NCI-H146 treated with DMSO at 0.1 percent for 48 hours (cell line): ENCODE results near the gene HNRNPR.
"Not testable (repeated sequence)": the region's sequence is repeated elsewhere in the genome, so short reads cannot be mapped to it uniquely, and the experiment has no call there.

Source experiments
- DNase-seq: peaks from one replicate; lab custom pipeline; 2025; ENCODE audit not compliant: unreplicated experiment; lab: John Stamatoyannopoulos, UW

Gene HNRNPR

DNA sequence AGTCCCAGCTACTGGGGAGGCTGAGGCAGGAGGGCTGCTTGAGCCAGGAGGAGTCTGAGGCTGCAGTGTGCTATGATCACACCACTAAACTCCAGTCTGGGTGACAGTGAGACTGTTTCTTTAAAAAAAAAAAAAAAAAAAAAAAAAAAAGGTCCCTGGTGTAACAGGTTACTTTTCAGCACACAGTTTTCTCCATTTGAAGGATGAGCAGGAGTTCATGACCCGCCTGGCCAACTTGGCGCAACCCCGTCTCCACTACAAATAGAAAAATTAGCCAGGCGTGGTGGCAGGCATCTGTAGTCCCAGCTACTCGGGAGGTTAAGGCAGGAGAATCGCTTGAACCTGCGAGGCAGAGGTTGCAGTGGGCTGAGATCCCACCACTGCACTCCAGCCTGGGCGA is 12.4 kb downstream of the HNRNPR start:
- DNase-seq: no peak

DNA sequence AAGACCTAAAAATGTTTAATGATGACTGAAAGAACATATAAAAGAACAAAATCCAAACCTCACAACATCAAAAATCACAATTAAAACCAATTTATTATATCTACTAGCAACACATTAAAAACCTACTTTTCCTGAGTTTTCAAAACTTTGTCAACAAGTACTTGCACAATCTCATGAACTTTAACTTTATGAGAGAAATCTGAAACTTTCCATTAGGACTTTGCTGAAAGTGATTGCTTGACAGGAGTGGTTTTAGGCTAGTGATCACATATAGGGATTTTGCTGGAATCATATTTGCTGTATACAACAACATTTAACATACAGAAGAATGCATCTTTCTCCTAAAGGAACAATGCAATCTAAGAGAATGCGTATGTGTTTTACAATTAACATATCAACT is 13.2 kb downstream of the HNRNPR start:
- DNase-seq: no peak

- DNase-seq: no peak
Measured at GRCh38 chr1:23325393-23325792, 18.7 kb downstream of the HNRNPR start.

DNA sequence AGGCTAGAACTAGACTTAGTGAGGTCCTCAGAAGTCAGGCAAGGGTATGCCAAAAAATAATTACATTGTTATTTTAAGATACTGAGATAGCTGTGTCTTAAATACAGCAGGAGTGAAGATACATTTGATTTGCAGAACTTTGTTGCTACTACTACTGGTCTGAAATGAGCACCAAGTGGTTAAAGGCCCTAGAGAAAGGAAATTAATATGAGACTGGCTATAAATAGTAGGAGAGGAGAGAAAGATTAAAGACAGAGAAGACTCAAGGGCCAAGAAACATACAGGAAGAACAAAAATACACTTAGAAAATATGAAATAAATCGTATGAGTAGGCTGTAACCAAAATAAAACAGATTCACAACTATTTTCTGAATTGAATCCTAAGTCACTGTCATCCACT is 21.3 kb downstream of the HNRNPR start:
- no peak for DNase-seq

GRCh38 chr1:23310280-23310679 is 33.8 kb downstream of the HNRNPR start:
- not testable (repeated sequence) for DNase-seq

DNA sequence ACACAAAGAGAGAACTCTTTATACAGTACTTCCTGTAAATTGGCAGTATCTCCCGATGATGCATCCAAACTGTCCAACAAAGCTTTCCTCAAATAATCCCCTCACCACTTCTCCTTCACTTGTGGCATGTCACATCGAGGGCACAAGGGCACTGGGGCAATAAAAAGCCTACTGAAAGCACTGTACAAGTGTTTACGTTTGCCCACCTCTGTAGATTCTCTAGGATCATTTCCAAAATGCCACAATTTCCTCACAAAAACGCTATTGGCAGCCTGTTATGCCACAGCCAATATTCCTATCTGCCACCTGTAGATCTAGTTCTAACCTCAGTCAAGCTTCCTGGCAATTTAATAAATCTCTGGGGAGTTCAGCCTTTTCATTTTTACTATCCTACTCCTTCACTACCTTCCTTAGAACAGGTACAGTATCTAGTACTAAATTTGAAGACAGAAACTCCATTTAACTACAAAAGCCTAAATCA is 39.9 kb downstream of the HNRNPR start:
- DNase-seq: no peak

GRCh38 chr1:23303524-23303923 is 40.6 kb downstream of the HNRNPR start:
- no peak for DNase-seq

DNA sequence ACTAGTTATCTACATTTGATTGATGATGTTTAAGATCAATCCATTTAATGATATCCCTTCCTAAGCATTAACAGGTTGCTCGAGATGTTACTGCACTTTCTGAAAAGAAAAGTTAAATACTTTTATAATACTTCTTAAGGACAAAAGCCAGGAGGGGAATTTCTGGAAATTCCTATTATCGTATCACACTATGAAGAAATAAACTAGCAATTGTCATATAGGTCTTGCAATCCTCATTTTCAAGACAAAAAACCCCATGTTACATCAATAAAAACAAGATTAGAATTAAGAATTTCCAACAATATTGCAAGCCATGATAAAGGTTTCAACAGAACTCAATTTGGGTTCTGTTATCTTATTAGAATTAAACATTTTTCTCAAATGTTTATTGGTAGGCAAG is 47.2 kb downstream of the HNRNPR start:
- DNase-seq: no peak

GRCh38 chr1:23291706-23292105 is 52.4 kb downstream of the HNRNPR start:
- no peak for DNase-seq

- DNase-seq: no peak
Measured at GRCh38 chr1:23290836-23291565, 53.1 kb downstream of the HNRNPR start.

DNA sequence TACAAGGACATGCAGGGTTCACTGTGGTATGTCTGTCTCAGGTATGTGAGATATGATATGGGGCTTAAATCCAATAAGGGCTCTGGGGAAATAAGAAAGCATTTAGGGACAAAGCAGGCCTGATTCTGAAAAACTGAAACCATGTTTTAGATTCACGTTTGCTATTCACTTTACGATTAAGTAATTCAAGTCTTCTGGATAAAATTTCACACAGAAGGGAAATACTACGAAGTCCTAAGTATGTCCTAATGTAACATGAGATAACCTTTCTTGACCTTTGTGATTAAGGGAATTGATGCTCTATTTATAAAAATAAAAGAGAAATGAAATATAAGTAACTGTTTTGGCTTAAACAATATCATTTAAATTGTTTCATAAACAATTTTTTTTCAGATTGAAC is 55.4 kb downstream of the HNRNPR start:
- DNase-seq: no peak

DNA sequence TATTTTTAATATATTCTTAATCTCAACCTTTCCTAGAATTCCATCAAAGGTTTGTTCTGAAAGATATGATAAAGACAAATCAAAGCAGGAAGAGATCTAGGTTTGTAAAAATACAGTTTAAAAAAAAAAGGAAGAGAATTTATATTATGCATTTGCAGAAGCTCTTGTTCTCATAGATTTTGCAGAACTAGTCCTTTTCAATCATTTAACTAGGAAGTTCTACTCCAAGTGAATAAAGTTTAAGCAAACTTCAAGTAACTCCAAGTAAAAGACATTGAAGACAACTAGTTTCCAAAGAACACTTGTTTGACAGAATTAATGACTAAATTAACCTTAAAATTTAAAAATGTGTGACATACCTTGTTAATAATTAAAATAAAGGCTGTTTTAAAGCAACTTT is 55.9 kb downstream of the HNRNPR start:
- DNase-seq: no peak

DNA sequence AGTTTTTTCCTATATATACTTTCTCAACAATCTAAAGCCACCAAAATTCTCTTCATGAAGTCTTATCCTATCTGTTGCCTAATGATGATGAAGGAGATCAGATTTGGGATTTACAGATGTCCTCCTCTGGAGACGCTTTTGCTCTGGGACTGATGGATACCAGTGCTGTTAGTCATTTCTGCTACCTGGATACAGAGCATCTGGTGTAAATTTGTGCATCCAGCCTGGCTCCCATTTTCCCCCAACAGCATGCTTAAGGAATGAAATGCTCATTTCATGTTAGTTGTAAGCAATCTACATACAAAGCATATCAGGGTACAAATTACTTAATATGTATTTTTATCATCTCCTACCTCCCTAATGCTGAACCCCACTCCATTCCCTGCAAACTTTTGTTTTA is 57.7 kb downstream of the HNRNPR start:
- no peak for DNase-seq

- no peak for DNase-seq
Measured at GRCh38 chr1:23283667-23284602, 60.1 kb downstream of the HNRNPR start.

- no peak for DNase-seq
Measured at GRCh38 chr1:23282957-23283356, 61.1 kb downstream of the HNRNPR start.

DNA sequence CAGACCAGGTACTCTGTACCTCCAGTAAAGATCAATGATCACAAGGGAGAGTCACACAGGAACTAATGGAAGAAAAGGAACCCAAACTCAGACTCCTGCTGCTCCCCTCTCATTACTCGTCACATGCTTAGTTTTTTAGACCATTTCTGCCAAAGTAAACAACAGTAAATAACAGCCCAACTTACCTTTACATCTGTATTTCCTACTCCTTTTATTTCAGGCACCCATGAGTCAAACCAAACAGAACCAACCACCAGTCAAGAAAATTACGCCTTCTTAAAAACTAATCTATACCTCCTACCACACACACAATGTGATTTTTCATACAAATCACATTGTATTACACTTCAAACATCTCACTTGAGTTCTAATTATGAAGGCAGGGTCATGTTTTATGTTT is 65.4 kb downstream of the HNRNPR start:
- DNase-seq: peak; percentile 14

DNA sequence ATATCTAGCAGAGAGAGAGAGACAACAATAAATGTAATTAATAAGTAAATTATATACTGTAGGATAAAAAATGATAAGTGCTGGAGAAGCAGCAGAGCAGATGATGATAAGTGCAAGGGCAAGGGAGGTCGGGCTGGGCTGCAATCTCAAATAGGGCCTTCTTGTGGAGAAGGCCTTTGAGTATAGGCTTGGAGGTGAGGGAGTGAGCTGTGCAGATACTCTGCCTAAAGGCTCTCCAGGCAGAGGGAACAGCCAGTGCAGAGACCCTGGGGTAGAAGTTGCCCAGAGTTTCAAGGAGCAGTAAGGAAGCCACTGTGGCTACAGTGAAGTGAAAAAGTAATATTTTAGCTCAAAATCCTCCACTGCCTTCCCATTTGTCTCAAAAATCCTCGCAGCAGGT is 67.6 kb downstream of the HNRNPR start:
- no peak for DNase-seq

DNA sequence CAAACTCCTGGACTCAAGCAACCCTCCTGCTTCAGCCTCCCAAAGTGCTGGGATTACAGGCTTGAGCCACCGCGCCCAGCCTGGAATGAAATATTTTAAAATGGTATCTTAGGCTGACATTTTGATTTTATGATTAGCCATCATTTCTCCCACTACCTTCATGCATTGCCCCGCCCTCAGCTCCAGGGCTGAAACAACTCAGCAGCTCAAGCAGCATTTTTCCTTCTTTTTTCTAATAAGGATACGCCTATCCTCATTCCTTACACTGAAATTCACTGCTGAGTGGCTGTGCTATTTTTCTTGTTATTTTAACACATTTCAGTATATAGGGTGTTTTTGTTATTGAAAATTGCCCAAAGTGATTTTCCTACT is 70.0 kb downstream of the HNRNPR start:
- DNase-seq: no peak

DNA sequence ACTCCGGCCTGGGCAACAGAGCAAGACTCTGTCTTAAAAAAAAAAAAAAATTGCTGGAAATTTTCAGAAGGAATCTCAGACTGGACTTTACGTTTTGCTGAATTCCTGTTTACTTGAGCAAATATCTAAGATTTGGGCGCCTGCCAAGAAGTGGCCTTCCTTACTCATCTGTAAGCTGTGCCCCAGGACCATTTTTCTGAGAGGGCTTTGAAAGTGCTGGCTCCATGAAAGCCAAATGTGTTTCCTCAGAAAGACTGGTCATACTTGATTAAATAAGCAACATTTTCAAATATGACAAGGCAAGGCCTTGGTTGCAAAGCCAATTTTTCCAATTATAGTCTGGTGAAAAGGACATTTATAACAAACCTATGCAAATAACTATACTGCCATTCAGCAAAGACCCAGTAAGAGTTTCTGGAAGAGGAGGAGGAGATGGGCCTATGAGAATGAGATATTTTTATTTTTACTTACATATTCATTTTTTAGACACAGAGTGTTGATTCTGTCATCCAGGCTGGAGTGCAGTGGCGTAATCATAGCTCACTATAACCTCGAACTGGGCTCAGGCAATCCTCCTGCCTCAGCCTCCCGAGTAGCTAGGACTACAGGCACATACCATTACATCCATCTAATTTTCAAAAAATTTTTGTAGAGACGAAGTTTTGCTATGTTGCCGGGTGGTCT is 70.5 kb downstream of the HNRNPR start:
- no peak for DNase-seq

- DNase-seq: no peak
Measured at GRCh38 chr1:23263380-23263887, 80.7 kb downstream of the HNRNPR start.

DNA sequence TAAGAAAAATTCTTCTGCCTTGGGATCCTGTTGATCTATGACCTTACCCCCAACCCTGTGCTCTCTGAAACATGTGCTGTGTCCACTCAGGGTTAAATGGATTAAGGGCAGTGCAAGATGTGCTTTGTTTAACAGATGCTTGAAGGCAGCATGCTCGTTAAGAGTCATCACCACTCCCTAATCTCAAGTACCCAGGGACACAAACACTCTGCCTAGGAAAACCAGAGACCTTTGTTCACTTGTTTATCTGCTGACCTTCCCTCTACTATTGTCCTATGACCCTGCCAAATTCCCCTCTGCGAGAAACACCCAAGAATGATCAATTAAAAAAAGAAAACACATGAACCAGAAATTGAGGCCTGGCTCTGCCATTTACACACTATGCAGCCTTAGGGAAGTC is 86.0 kb downstream of the HNRNPR start:
- not testable (repeated sequence) for DNase-seq
